ENCODE measurements around the gene SUMO2. TPM values are rescaled to one million over a fixed set of nuclear protein-coding genes. Genes with fewer than 3 reads are reported as not detected.

The SUMO2 gene
- total and polyA plus RNA-seq, 10 of the 15 experiments (the other 5 are each of a cell fraction or from before 2014, with no cell fraction given), result 163 to 803 (median 555) TPM

GRCh38 chr17:75126954-75127353, 55.8 kb downstream of the SUMO2 start:
- ChIA-PET RAD21 (ENCODE audit: unreplicated experiment) (interaction anchor here (0.9 to 2.3 kb wide), 6 partner anchors 10 to 166 kb away, joined by 3 to 13 read pairs (median 5); no protein-coding TSS in a partner anchor), CTCF (interaction anchor here (1.7 to 2.8 kb wide), 3 partner anchors 10 to 74 kb away, joined by 3 to 14 read pairs (median 9); no protein-coding TSS in a partner anchor), POLR2A (interaction anchor here (0.6 to 1.8 kb wide), 5 partner anchors 10 to 180 kb away, joined by 3 to 8 read pairs (median 5); partner anchors contain the start of gene CDR2L), SMC1A (ENCODE audit: uncharacterized antibody, unreplicated experiment) (interaction anchor here (1.3 to 2.3 kb wide), 2 partner anchors 13 to 75 kb away, joined by 3 to 8 read pairs; no protein-coding TSS in a partner anchor)
- in situ Hi-C loops (cut with MboI), result no loop called here
- no peak overlapping the region for H3K4me3 ChIP-seq
- H3K4me1 ChIP-seq (ENCODE audit: control insufficient read depth, insufficient read depth, low read length), result peaks cover 18% of the 10 kb centered on the region
- no peak for DNase-seq (ENCODE audit: low read depth, low spot score)
- no peak for FAIRE-seq
- H3K36me3 ChIP-seq (ENCODE audit: control insufficient read depth in 2 of 2, insufficient read depth in 2 of 2, low read length in 1 of 2), result peaks cover 3 to 4% of the 10 kb centered on the region in 2 experiments; a peak in 3 of 4 replicates
- no peak overlapping the region for H2AFZ ChIP-seq (ENCODE audit: control insufficient read depth, low read depth, low read length)
- ATAC-seq, result no peak
- H4K20me1 ChIP-seq (ENCODE audit: control insufficient read depth, insufficient read depth), result no peaks in the 10 kb centered on the region
- intact Hi-C loops (cut with micrococcal nuclease; ENCODE audit: unreplicated experiment), result loop anchor here (5.0 kb wide), 1 partner anchor 165 kb away; no protein-coding TSS in a partner anchor
- no peak overlapping the region for H3K27ac ChIP-seq (ENCODE audit: control insufficient read depth, insufficient read depth)
- no peaks in the 10 kb centered on the region for H3K9me3 ChIP-seq (replicated peaks; ENCODE audit: control insufficient read depth, insufficient read depth, low read length)
- H3K27me3 ChIP-seq (replicated peaks in 1 of 2; ENCODE audit: control insufficient read depth in 2 of 2, insufficient read depth in 2 of 2, low read length in 1 of 2), result no peaks in the 10 kb centered on the region
- no peak overlapping the region for H3K4me2 ChIP-seq (ENCODE audit: control insufficient read depth, insufficient read depth)
- no peak overlapping the region for H3K9ac ChIP-seq (ENCODE audit: control insufficient read depth, insufficient read depth, low read length)
- H3K79me2 ChIP-seq (ENCODE audit: control insufficient read depth, insufficient read depth, low read length), result peaks cover 18% of the 10 kb centered on the region
- no TSS peak for BruUV-seq (replicated peaks)
- WGBS (ENCODE audit: insufficient coverage, insufficient replicate concordance, low lambda C conversion rate, missing lambda C conversion rate), result 95% methylated on average over 8 of the region's 8 CpGs
- TF ChIP-seq NR2F1 (conservative IDR thresholded peaks at IDR 0.05) (no peak), HDAC6 (IDR thresholded peaks at IDR 0.05; ENCODE audit: unreplicated experiment) (no peak), KAT2A (conservative IDR thresholded peaks at IDR 0.05; ENCODE audit: control insufficient read depth, low read depth, low read length) (no peak), SKIL (IDR thresholded peaks at IDR 0.05; ENCODE audit: low read depth, poor library complexity, severe bottlenecking) (no peak), ZNF592 (IDR thresholded peaks at IDR 0.05) (no peak), MEF2B (IDR thresholded peaks at IDR 0.05; ENCODE audit: partially characterized antibody, poor library complexity, severe bottlenecking) (no peak), EP300 (IDR thresholded peaks at IDR 0.05; ENCODE audit: borderline replicate concordance in 1 of 2, control insufficient read depth in 1 of 2, low read depth in 2 of 2, low read length in 2 of 2) (no peak), TBL1XR1 (IDR thresholded peaks at IDR 0.05; ENCODE audit: low read depth, low read length) (no peak), YBX1 (IDR thresholded peaks at IDR 0.05) (no peak), FOS (IDR thresholded peaks at IDR 0.05; ENCODE audit: borderline replicate concordance, extremely low read depth, insufficient read length) (no peak), SPI1 (IDR thresholded peaks at IDR 0.05; ENCODE audit: borderline replicate concordance, insufficient read depth, low read depth, low read length) (no peak), POLR2AphosphoS5 (IDR thresholded peaks at IDR 0.05; ENCODE audit: low read length) (no peak), ZBTB11 (CRISPR knock-in tag; IDR thresholded peaks at IDR 0.05) (no peak), CEBPB (IDR thresholded peaks at IDR 0.05; ENCODE audit: borderline replicate concordance in 1 of 2, low read depth in 2 of 2, low read length in 2 of 2) (no peak)
